HG03108 (cell line): ENCODE data around the gene CEACAM18.
"Not testable (repeated sequence)": the region's sequence is repeated elsewhere in the genome, so short reads cannot be mapped to it uniquely, and the experiment has no call there.

ENCODE experiments used
- ATAC-seq: cut with Tn5 transposase; IDR thresholded peaks from one replicate; pipeline ENCODE4 v1.9.1; 2021; ENCODE audit warnings: moderate library complexity; ENCODE audit not compliant: unreplicated experiment

The CEACAM18 gene

GRCh38 chr19:51489113-51489512 lies 10.8 kb downstream of the CEACAM18 start:
- ATAC-seq: no peak

GRCh38 chr19:51490676-51491075 lies 12.3 kb downstream of the CEACAM18 start:
- ATAC-seq: no peak

- no peak for ATAC-seq
Observed at GRCh38 chr19:51491586-51491985, 13.2 kb downstream of the CEACAM18 start.

GRCh38 chr19:51493776-51494175 lies 15.4 kb downstream of the CEACAM18 start:
- no peak for ATAC-seq

DNA sequence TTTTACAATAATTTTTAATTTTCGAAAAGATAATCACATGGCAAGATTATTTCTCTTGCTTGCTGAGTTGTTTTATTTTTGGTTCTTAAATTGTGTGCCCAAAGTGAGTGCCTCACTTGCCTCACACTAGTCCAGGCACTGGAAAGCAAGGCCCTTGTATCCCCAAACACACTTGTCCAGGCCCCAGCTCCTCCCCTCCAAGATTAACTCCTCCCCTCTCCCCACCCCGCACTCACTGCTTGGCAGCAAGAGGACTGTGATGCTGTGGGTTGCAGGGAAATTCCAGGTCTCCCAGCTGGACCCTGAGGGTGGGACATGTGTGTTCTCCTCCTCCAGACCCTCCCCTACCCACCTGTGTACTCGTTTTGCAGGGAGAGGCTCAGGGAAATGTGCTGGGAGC lies 19.3 kb downstream of the CEACAM18 start:
- no peak for ATAC-seq

- not testable (repeated sequence) for ATAC-seq
Observed at GRCh38 chr19:51500931-51501330, 22.6 kb downstream of the CEACAM18 start.

GRCh38 chr19:51501594-51502263 lies 23.4 kb downstream of the CEACAM18 start, which contains the start of gene SIGLEC12:
Gene SIGLEC12 (minus strand): TSS chr19:51501800. CDS start chr19:51501733, 67 bp downstream.
- ATAC-seq: no peak

- ATAC-seq: no peak
Observed at GRCh38 chr19:51503286-51503817, 25.0 kb downstream of the CEACAM18 start.

- ATAC-seq: no peak
Observed at GRCh38 chr19:51503896-51504295, 25.6 kb downstream of the CEACAM18 start.

DNA sequence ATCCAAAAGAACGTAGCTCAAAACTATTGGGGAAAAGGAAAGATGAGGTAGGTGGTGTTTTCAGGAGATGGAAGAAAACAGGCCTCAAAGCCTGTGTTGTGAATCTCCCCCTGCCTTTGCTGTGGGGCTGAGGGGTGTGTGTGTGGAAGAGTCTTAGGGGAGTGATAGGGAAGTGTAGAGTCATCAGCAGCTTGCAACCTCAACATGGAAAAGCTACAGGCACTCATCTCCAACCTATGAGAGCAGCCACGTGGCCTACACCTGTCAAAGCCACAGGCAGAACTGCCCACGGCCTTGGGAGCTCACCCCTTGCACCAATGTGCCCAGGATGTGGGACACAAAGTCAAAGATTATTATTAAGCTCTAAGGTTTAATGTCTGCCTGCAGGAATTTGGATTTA lies 27.6 kb downstream of the CEACAM18 start:
- no peak for ATAC-seq

GRCh38 chr19:51507192-51507591 lies 28.9 kb downstream of the CEACAM18 start:
- no peak for ATAC-seq

GRCh38 chr19:51507640-51508058 lies 29.3 kb downstream of the CEACAM18 start:
- ATAC-seq: no peak

- ATAC-seq: no peak
Observed at GRCh38 chr19:51508059-51508733, 29.9 kb downstream of the CEACAM18 start.

- ATAC-seq: no peak
Observed at GRCh38 chr19:51509823-51510660, 31.7 kb downstream of the CEACAM18 start.

- ATAC-seq: no peak
Observed at GRCh38 chr19:51511353-51511752, 33.0 kb downstream of the CEACAM18 start.

- ATAC-seq: no peak
Observed at GRCh38 chr19:51513968-51514367, 35.6 kb downstream of the CEACAM18 start.

GRCh38 chr19:51514866-51515481 lies 36.6 kb downstream of the CEACAM18 start:
- ATAC-seq: no peak

DNA sequence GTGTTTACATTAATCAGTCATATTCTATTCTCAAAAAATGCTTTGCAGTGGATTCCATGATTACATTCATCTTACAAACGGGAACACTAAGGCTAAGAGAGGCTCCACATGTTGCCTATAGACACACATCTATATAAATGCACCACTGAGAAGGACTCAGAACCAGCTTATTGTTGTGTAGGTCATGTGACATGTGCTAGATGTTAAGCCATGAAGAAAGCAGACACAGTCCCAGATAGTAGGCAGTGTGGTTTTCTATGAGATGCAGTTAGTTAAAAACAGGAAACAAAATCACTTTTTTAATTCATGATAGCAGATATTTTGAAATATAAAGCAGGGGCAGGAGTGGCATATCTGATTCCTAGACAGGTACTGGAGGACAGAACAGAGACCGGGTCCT lies 42.4 kb downstream of the CEACAM18 start:
- ATAC-seq: no peak

DNA sequence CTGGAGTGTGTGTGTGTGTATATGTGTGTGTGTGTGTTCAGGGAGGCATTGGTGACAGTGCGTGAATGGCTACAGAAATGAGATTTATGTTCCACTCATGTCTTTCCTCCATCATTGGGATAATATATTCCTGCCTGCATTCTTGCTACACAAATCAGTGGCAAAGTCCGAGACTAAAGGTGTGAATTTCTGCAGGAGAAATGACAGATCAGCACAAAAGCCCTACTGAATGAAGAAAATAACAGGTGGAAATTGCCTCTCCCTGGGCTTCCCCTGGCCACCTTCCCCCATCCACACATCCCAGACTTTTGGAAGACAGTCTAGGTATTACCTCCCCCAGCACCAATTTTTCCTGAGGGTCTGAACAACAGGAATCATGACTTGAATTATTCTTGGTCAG lies 43.0 kb downstream of the CEACAM18 start:
- no peak for ATAC-seq

- ATAC-seq: no peak
Observed at GRCh38 chr19:51521781-51522180, 43.4 kb downstream of the CEACAM18 start.
